Daoy (cell line): ENCODE measurements around the gene ABLIM2. TPM values are rescaled to one million over a fixed set of nuclear protein-coding genes. Genes with fewer than 3 reads are reported as not detected.

Experiments used
- DNase-seq: peaks from one replicate; pipeline ENCODE4 v3.0.0-alpha.2; 2015; ENCODE audit warnings: low read depth
- total RNA-seq: library from RNA; depleted of rRNA; stranded (reverse); fragments of >200 nt; shearing (Covaris generic); gene quantifications from 2 replicates; pipeline ENCODE4 v1.2.3, GENCODE V29; 2014

The ABLIM2 gene
- total RNA-seq, 1 experiment from 2014 or later: 0.23 TPM

DNA sequence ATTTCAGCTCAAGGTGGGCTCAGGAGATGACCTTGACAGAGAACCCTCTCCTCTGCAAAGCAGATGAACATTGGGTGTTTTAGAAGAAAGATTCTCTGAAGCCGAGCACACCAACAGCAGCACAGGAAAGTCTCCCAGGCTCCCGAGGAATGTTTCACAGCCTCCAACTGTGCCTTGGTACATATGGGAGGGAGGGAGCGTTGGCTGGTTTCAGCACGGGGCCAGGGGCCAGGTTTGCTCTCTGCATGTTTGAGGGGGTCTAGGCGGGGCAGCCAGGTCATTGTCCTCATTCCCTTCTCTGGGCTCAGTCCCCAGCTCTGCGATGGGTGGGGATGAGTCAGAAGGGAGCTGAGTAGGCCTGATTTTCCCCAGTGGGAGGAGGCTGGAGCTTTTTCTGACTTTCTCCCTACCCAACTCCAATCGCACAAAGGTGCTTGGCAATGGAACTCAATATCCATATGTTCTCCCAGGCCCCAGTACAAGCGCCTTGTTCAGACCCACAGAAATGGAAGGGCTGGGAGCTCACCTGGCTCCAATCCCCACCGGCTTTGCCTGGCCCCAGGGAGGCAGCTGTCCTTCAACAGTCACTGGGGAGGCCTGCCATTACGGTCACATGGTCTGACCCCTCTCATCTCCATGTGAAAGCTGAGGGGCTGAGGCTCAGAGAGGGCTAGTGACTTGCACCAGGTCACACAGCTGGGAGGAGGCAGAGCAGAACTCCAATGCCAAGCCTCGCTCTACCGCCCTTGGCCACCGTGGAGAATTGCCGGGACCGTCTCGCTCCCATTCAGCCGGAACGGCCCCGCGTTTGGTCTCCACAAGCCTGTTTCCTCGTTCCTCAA is 110.6 kb downstream of the ABLIM2 start:
- no peak for DNase-seq

DNA sequence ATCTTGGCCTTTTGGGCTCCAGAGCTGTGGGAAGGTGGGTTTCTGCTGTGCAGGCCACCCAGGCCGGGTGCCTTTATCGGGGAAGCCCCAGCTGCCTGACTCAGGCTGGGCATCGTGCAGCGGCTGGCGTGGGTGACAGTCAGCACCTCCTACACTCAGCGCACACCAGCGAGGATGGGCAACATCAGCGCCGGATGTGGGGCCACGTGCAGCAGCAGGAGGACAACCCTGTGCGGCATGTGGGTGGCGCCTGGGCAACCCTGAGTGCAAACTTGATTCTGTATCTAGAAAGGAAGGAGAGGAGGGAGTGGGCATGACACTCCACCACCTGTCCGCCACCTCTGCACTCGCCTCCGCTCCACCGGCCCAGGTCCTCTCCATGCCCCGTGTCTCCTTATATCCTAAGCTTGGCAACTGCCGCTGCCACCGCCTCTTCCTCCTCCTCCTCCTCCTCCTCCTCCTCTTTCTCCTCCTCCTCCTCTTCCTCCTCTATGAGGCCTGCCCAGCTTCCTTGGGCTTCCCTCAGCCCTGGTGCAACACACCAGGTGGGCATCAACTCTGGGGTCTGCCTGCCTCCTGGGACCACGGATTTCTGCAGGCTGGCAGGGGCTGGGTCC is 111.6 kb downstream of the ABLIM2 start:
- DNase-seq: peak; percentile 69

GRCh38 chr4:8045909-8046308 is 112.7 kb downstream of the ABLIM2 start:
- no peak for DNase-seq

DNA sequence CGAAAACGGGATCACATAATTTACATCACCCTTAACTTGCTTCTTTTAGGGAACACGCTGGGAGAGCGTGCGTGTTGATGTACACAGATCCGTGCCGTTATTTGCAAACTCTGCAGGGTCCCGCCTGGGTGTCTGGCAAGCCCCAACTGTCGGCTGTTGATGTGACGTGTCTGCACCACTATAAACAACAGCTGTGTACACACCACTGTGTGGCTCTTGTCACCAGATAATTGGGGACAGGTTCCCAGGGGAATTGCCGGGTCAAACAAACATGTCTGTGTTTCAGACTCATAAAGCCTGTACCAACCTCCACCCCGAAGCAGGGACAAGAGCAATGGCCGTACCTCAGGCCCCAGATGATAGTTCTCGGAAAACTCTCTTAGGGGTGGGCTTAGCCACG is 113.9 kb downstream of the ABLIM2 start:
- no peak for DNase-seq

GRCh38 chr4:8044244-8044643 is 114.4 kb downstream of the ABLIM2 start:
- no peak for DNase-seq

DNA sequence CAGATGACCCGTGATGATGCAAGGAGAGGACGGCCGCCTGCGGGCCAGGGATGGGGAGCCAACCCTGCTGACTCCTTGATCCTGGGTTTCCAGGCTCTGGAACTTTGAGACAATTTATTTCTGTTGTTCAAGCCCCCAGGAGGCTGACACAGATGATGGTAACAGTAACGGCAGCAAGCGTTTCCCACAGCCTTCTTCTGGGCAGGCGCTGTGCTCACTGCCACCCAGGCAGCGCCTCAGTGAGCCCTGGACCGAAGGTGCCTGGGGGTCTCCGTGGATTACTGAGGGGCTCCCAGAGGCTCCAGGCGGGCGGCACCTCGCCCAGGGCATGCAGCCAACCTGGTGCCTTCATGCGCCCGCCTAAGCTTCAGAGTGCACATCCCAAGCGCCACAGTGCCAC is 115.0 kb downstream of the ABLIM2 start:
- no peak for DNase-seq

- no peak for DNase-seq
Observed at GRCh38 chr4:8041868-8042267, 116.7 kb downstream of the ABLIM2 start.

DNA sequence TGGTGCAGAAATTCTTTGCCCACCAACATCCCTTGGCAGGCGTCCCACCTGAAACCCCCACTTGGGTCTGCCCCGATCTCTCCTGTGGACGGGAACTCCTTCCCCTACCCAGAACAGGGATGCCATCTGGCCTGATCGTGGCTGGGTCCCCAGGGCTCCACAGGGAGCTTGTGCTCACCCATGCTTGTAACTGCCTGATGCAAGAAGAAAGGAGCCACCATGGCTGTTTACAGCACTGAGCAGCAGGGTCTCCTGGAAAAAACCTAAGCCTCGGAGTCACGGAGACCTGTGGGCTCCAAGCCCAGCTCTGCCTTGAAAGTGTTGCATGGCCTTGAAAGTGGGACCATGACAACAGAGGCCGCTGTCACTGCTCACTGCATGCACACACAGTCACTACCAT is 117.4 kb downstream of the ABLIM2 start:
- DNase-seq: no peak

- DNase-seq: no peak
Observed at GRCh38 chr4:8040607-8041006, 118.0 kb downstream of the ABLIM2 start.

- DNase-seq: no peak
Observed at GRCh38 chr4:8039853-8040252, 118.8 kb downstream of the ABLIM2 start.

DNA sequence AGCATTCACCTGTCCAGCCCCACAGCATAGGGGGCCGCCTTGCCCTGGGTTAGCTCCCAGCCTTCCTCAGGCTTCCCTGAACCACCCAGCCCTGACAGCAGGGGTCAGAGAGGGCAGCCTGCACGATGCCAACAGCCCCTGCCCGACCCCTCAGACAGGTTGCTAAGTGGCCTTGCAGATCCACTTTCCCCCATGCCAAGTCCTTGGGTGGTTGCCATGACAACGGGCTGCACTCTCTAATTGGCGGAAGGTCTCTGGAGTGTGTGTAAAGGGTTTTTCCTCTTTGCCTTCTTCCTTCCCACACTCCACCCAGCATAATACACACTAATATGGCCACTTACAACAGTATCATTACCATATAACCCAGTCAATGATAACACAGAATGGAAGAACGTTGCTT is 119.3 kb downstream of the ABLIM2 start:
- DNase-seq: no peak

GRCh38 chr4:8038719-8039251 is 119.8 kb downstream of the ABLIM2 start:
- no peak for DNase-seq

- DNase-seq: no peak
Observed at GRCh38 chr4:8038083-8038482, 120.5 kb downstream of the ABLIM2 start.

DNA sequence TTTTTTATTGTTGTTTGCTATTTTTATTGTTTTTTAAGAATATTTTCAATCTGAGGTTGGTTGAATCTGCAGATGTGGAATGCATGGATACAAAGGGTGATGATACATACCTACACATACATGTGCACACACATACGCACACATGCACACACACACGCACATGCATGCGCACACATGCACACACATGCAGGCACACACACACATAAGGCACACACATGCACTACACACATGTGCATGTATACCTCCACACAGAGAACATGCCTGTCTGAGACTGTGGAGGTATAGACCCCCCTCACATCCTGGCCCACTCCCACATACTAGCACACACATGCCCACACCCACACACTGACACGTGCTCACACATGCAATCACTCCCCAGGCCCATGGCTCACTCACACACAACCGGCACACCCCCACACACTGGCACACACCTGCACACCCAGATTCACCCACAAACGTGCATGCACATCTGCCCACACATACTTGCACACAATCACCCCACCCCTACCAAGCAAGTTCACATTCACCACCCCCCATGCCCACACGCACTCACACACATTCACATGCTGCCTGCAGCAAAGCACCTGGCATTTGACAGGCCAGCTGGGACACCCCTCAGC is 121.4 kb downstream of the ABLIM2 start:
- no peak for DNase-seq

- DNase-seq: peak; percentile 86
Observed at GRCh38 chr4:8035371-8035780, 123.2 kb downstream of the ABLIM2 start.

DNA sequence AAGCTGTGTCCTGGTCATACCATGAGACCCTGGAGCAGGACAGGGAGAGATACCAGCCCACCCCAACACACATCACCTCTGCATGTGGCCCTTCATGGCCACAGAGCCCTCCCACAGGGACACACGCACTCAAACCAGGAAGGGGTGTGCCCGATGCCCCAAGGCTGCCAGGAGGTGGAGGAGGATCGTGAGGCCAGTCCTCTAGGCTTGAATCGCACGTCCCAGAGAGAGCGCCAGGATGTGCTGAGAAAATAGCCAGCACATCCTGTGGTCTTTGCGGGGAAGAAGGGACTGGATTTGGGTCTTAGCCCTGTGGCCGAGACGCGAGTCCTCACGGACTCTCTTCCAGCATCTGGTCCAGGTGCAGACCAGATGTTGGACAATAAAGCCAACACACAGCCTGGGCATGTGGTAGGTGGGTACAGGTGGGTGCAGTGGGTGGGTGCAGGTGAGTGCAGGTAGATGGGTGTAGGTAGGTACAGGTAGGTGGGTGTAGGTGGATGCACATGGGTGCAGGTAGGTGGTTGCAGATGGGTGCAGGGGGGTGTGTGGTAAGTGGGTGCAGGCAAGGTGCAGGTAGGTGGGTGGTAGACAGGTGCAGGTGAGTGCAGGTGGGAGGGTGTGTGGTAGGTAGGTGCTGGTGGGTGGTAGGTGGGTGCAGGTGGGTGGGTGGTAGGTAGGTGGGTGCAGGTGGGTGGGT is 124.6 kb downstream of the ABLIM2 start:
- DNase-seq: no peak

DNA sequence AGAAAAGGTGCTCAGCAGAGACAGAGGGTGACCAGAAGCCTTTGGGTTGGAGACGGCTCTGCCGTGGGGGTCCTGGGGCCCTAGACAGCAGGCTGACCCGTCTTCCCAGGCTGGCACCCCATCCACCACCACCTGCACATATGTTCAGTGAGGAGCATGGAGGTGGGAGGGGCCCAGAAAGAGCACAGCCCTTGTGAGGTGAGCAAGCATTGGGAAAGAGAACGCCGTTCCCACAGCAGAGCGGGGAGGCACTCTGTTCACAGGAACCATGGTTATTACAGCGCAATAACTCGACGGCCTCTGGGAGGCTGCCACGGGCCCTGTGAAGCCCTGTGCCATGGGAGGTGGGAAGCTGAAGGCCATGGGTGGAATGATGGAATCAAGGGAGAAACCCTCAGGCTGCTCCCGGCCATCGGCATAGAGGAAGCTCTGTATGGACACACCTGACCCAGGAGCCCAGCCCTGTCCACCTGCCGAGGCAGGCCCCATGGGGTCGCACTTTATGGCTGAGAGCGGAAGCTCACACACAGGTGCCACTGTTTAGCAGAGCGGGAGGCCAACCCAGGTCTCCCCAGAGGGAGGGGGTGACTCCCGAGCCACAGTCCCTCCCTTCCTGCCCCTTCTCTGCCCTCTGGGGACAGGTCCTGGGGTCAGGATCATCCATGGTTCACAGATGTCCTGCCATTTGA is 125.4 kb downstream of the ABLIM2 start:
- no peak for DNase-seq

DNA sequence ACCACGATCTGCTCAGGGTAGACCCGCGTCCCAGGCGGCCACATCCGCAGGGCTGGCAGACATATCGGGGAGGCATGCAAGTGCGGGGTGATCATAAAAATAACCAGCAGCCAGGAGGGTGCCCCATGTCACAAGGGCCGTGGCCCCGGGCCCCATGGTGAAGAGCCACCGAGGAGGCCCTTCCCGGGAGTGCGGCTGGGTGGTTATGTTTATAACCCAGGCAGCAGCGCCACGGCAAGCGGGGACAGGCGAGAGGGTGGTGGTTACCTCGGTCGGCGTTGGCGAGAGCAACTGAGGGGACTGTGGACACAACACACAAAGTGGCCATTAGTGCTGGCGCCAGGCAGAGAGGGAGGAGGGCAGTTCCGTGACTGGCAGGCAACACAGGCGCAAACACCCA is 126.2 kb downstream of the ABLIM2 start:
- no peak for DNase-seq

- no peak for DNase-seq
Observed at GRCh38 chr4:8030121-8030781, 128.4 kb downstream of the ABLIM2 start.

GRCh38 chr4:8029689-8030088 is 128.9 kb downstream of the ABLIM2 start:
- DNase-seq: no peak
